H9 (cell line): ENCODE measurements around the gene PEPD. TPM values are rescaled to one million over a fixed set of nuclear protein-coding genes. Genes with fewer than 3 reads are reported as not detected.

ENCODE experiments used
- DNase-seq: peaks from one replicate; pipeline ENCODE4 v3.0.0-alpha.2; 2017
- H2AFZ ChIP-seq: one replicate; pipeline ENCODE4 v1.6.1; 2013; ENCODE audit warnings: mild to moderate bottlenecking, low read length, control low read depth, moderate library complexity
- H2AK5ac ChIP-seq: 2 replicates; pipeline ENCODE4 v1.6.1; 2013; ENCODE audit warnings: low read length, control low read depth, mixed read lengths; ENCODE audit not compliant: insufficient read length
- H2BK120ac ChIP-seq: one replicate; pipeline ENCODE4 v1.6.1; 2013; ENCODE audit warnings: low read depth, mild to moderate bottlenecking, low read length, control low read depth, inconsistent platforms; ENCODE audit not compliant: poor library complexity, severe bottlenecking
- H2BK12ac ChIP-seq: 2 replicates; pipeline ENCODE4 v1.6.1; 2013; ENCODE audit warnings: low read length, control low read depth, mixed read lengths, low read depth; ENCODE audit not compliant: insufficient read length
- H2BK15ac ChIP-seq: 2 replicates; pipeline ENCODE4 v1.6.1; 2013; ENCODE audit warnings: low read depth, low read length, control low read depth
- H2BK20ac ChIP-seq: one replicate; pipeline ENCODE4 v1.6.1; 2013; ENCODE audit warnings: low read depth, mild to moderate bottlenecking, low read length, control low read depth, inconsistent platforms; ENCODE audit not compliant: poor library complexity, severe bottlenecking
- H2BK5ac ChIP-seq: 2 replicates; pipeline ENCODE4 v1.6.1; 2013; ENCODE audit warnings: low read length, control low read depth, mixed read lengths; ENCODE audit not compliant: insufficient read length
- H3K14ac ChIP-seq: 2 replicates; pipeline ENCODE4 v1.6.1; 2013; ENCODE audit warnings: low read length, control low read depth; ENCODE audit not compliant: insufficient read depth
- H3K18ac ChIP-seq: 2 replicates; pipeline ENCODE4 v1.6.1; 2013; ENCODE audit warnings: low read depth, mild to moderate bottlenecking, mixed read lengths, low read length, control low read depth; ENCODE audit not compliant: insufficient read length
- H3K23ac ChIP-seq: 2 replicates; pipeline ENCODE4 v1.6.1; 2013; ENCODE audit warnings: low read length, control low read depth, mixed read lengths, low read depth; ENCODE audit not compliant: insufficient read length
- H3K23me2 ChIP-seq: 2 replicates; pipeline ENCODE4 v1.6.1; 2013; ENCODE audit warnings: low read depth, mild to moderate bottlenecking, mixed read lengths, low read length, control low read depth; ENCODE audit not compliant: insufficient read length, poor library complexity, severe bottlenecking
- H3K27ac ChIP-seq: 2 replicates; pipeline ENCODE4 v1.5.1; 2013; ENCODE audit warnings: low read length, control low read depth, mixed read lengths, low read depth; ENCODE audit not compliant: insufficient read length
- H3K27me3 ChIP-seq: 2 replicates; pipeline ENCODE4 v1.6.1; 2013; ENCODE audit warnings: low read length, control low read depth, inconsistent platforms; ENCODE audit not compliant: insufficient read depth
- H3K4ac ChIP-seq: 2 replicates; pipeline ENCODE4 v1.6.1; 2013; ENCODE audit warnings: low read depth, mild to moderate bottlenecking, control low read depth, inconsistent platforms, low read length, moderate library complexity
- H3K4me1 ChIP-seq: 2 replicates; pipeline ENCODE4 v1.6.1; 2013; ENCODE audit warnings: low read length, control low read depth, inconsistent platforms; ENCODE audit not compliant: insufficient read depth
- H3K4me2 ChIP-seq: 2 replicates; pipeline ENCODE4 v1.6.1; 2013; ENCODE audit warnings: low read length, control low read depth, mixed read lengths; ENCODE audit not compliant: insufficient read length, insufficient read depth
- H3K56ac ChIP-seq: 2 replicates; pipeline ENCODE4 v1.6.1; 2013; ENCODE audit warnings: low read depth, mild to moderate bottlenecking, mixed read lengths, low read length, control low read depth; ENCODE audit not compliant: insufficient read length
- H3K79me1 ChIP-seq: 2 replicates; pipeline ENCODE4 v1.6.1; 2013; ENCODE audit warnings: low read depth, mild to moderate bottlenecking, moderate library complexity, low read length, control low read depth, inconsistent platforms; ENCODE audit not compliant: insufficient read depth, poor library complexity, severe bottlenecking
- H3K79me2 ChIP-seq: 2 replicates; pipeline ENCODE4 v1.6.1; 2013; ENCODE audit warnings: low read length, control low read depth, inconsistent platforms; ENCODE audit not compliant: insufficient read depth
- H3K9ac ChIP-seq: 2 replicates; pipeline ENCODE4 v1.6.1; 2013; ENCODE audit warnings: low read length, control low read depth, mixed read lengths; ENCODE audit not compliant: insufficient read length; ENCODE audit errors: extremely low read depth
- H3K9me3 ChIP-seq: one replicate; pipeline ENCODE4 v1.6.1; 2013; ENCODE audit warnings: low read depth, low read length, inconsistent platforms; ENCODE audit not compliant: control insufficient read depth
- H3T11ph ChIP-seq: one replicate; pipeline ENCODE4 v1.6.1; 2013; ENCODE audit warnings: mild to moderate bottlenecking, low read length, control low read depth, inconsistent platforms
- H4K20me1 ChIP-seq: one replicate; pipeline ENCODE4 v1.6.1; 2013; ENCODE audit not compliant: control insufficient read depth, insufficient read length, insufficient read depth
- H4K5ac ChIP-seq: 2 replicates; pipeline ENCODE4 v1.6.1; 2013; ENCODE audit warnings: low read depth, mild to moderate bottlenecking, mixed read lengths, low read length, control low read depth; ENCODE audit not compliant: insufficient read length
- H4K8ac ChIP-seq: replicated peaks from 2 replicates; pipeline ENCODE4 v1.6.1; 2013; ENCODE audit warnings: low read length, control low read depth, mixed read lengths, low read depth; ENCODE audit not compliant: insufficient read length
- H4K91ac ChIP-seq: 2 replicates; pipeline ENCODE4 v1.6.1; 2013; ENCODE audit warnings: low read depth, mild to moderate bottlenecking, moderate library complexity, mixed read lengths, low read length, control low read depth; ENCODE audit not compliant: insufficient read length
- H3K27ac Mint-ChIP-seq, 3 experiments: 2 replicates in 2 of 3; 3 replicates in 1 of 3; pipeline ENCODE4 v1.8.0; 2020 to 2021; ENCODE audit warnings: mixed read lengths in 3 of 3, mild to moderate bottlenecking in 1 of 3, moderate library complexity in 1 of 3
- H3K27me3 Mint-ChIP-seq: 2 replicates; pipeline ENCODE4 v1.8.0; 2021; ENCODE audit warnings: low read depth, mild to moderate bottlenecking, moderate library complexity, mixed read lengths
- H3K36me3 Mint-ChIP-seq, 3 experiments: 2 replicates in 2 of 3; 3 replicates in 1 of 3; pipeline ENCODE4 v1.8.0; 2020 to 2021; ENCODE audit warnings: low read depth in 3 of 3, mixed read lengths in 3 of 3; ENCODE audit not compliant: insufficient read depth in 1 of 3
- H3K4me1 Mint-ChIP-seq, 2 experiments: 2 replicates each; pipeline ENCODE4 v1.8.0; 2020; ENCODE audit warnings: mixed read lengths in 2 of 2
- H3K4me3 Mint-ChIP-seq, 2 experiments: 2 replicates in 1 of 2; 3 replicates in 1 of 2; pipeline ENCODE4 v1.8.0; 2020 to 2021; ENCODE audit warnings: mild to moderate bottlenecking in 2 of 2, mixed read lengths in 2 of 2, moderate library complexity in 1 of 2
- H3K9me3 Mint-ChIP-seq, 2 experiments: 2 replicates in 1 of 2; 3 replicates in 1 of 2; pipeline ENCODE4 v1.8.0; 2020; ENCODE audit warnings: mild to moderate bottlenecking in 2 of 2, mixed read lengths in 2 of 2, moderate library complexity in 1 of 2
- WGBS: extraction: QIAGEN DNeasy Blood & Tissue Kit; methylation state at CpG from one replicate; pipeline ENCODE4 v1.1.7; 2013; ENCODE audit warnings: missing lambda C conversion rate, low lambda C conversion rate, mixed read lengths; ENCODE audit not compliant: insufficient read length; ENCODE audit errors: extremely low coverage; 5-methylcytosine and 5-hydroxymethylcytosine counted together
- total RNA-seq: library from RNA; stranded (reverse); gene quantifications from 2 replicates; pipeline ENCODE4 v1.2.1, GENCODE V29; 2021
- TF ChIP-seq, protein P1 (sequence below): fragments of 200-600 bp; sonication (generic); conservative IDR thresholded peaks from 3 replicates; pipeline ENCODE4 v1.8.0; 2021; ENCODE audit warnings: antibody characterized with exemption, mild to moderate bottlenecking

The PEPD gene
- total RNA-seq, 1 experiment from 2014 or later: 52.8 TPM

DNA sequence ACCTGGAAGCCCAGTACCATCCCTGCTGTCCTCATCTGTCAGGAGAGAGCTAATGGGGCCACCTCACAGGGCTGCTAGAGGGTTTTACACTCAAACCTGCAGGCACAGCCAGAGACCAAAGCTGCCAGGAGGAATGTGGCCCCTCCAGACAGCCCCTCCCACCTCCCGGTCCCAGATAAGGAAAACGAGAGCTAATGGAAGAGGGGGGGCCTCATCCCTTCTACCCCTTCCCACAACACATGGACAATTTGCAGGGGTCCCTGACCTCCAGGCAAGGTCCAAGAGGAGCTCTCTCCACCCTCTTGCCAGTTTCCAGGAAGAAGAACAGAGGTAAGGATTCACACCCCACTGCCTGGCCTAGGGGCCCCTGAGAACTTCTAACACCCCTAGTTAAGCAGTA lies 1.6 kb upstream of the PEPD start:
- H3K18ac ChIP-seq: no peak overlapping the region
- no peak overlapping the region for H2BK120ac ChIP-seq
- H3K4me3 Mint-ChIP-seq: no peak overlapping the region

More for the DNA sequence above, 1.6 kb upstream of the PEPD start:
- Histone ChIP-seq H2BK5ac (no peak overlapping the region), H3K4me2 (no peak overlapping the region), H3K9ac (no peak overlapping the region), H3K79me1 (no peaks in the 10 kb centered on the region), H3K9me3 (no peaks in the 10 kb centered on the region), H4K91ac (no peak overlapping the region), H2BK20ac (no peak overlapping the region), H4K20me1 (no peaks in the 10 kb centered on the region), H3K27ac (no peak overlapping the region), H2AK5ac (no peak overlapping the region), H2AFZ (no peak overlapping the region), H3K27me3 (no peaks in the 10 kb centered on the region), H4K5ac (no peak overlapping the region), H2BK15ac (no peak overlapping the region), H3K14ac (no peak overlapping the region), H3K23me2 (peaks cover 13% of the 10 kb centered on the region), H3K4ac (no peak overlapping the region), H3K79me2 (peaks cover 2% of the 10 kb centered on the region; the same call in 1 of the 2 replicates), H3K4me1 (no peaks in the 10 kb centered on the region), H2BK12ac (no peak overlapping the region), H3K56ac (no peak overlapping the region), H3T11ph (no peak overlapping the region), H4K8ac (no peak overlapping the region), H3K23ac (no peak overlapping the region)
- no CpG with 5 or more reads among the region's 2 CpGs for WGBS
- TF ChIP-seq, protein P1, sequence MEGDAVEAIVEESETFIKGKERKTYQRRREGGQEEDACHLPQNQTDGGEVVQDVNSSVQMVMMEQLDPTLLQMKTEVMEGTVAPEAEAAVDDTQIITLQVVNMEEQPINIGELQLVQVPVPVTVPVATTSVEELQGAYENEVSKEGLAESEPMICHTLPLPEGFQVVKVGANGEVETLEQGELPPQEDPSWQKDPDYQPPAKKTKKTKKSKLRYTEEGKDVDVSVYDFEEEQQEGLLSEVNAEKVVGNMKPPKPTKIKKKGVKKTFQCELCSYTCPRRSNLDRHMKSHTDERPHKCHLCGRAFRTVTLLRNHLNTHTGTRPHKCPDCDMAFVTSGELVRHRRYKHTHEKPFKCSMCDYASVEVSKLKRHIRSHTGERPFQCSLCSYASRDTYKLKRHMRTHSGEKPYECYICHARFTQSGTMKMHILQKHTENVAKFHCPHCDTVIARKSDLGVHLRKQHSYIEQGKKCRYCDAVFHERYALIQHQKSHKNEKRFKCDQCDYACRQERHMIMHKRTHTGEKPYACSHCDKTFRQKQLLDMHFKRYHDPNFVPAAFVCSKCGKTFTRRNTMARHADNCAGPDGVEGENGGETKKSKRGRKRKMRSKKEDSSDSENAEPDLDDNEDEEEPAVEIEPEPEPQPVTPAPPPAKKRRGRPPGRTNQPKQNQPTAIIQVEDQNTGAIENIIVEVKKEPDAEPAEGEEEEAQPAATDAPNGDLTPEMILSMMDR: no peak
- H3K27me3 Mint-ChIP-seq: peaks cover 10% of the 10 kb centered on the region
- H3K9me3 Mint-ChIP-seq: peaks cover 0 to 2% of the 10 kb centered on the region in 2 experiments; a peak in 1 of 5 replicates
- no peak for DNase-seq
- H3K36me3 Mint-ChIP-seq: peaks cover 0 to 2% (median 0%) of the 10 kb centered on the region in 3 experiments; a peak in 1 of 7 replicates
- H3K4me1 Mint-ChIP-seq: peaks cover 15 to 24% of the 10 kb centered on the region in 2 experiments
- no peak overlapping the region for H3K27ac Mint-ChIP-seq
